Astrocyte (in vitro differentiated cells and primary cell): Measurements from ENCODE around the gene SECISBP2. TPM values are rescaled to one million over a fixed set of nuclear protein-coding genes. Genes with fewer than 3 reads are reported as not detected.
"Not testable (repeated sequence)": the region's sequence is repeated elsewhere in the genome, so short reads cannot be mapped to it uniquely, and the experiment has no call there.

Source experiments
- DNase-seq: peaks from one replicate; pipeline ENCODE4 v3.0.0-alpha.2; 2010; ENCODE audit warnings: low read depth
- FAIRE-seq: peaks from 2 replicates; lab custom pipeline; 2011; peaks lifted over from hg19 to GRCh38; lab: Jason Lieb, UNC
- H2AFZ ChIP-seq: 2 replicates; pipeline ENCODE4 v1.6.0; 2012; ENCODE audit warnings: low read depth, low read length, inconsistent platforms
- H3K27ac ChIP-seq: 2 replicates; pipeline ENCODE4 v1.5.1; 2011; ENCODE audit warnings: low read depth, low read length, inconsistent platforms
- H3K27me3 ChIP-seq: 2 replicates; pipeline ENCODE4 v1.6.0; 2011; ENCODE audit warnings: low read length, inconsistent platforms; ENCODE audit not compliant: insufficient read depth
- H3K36me3 ChIP-seq: 2 replicates; pipeline ENCODE4 v1.5.1; 2011; ENCODE audit warnings: low read length, inconsistent platforms; ENCODE audit not compliant: insufficient read depth
- H3K4me1 ChIP-seq: 2 replicates; pipeline ENCODE4 v1.5.1; 2011; ENCODE audit warnings: low read length, inconsistent platforms; ENCODE audit not compliant: insufficient read depth
- H3K4me2 ChIP-seq: 2 replicates; pipeline ENCODE4 v1.6.0; 2012; ENCODE audit warnings: low read length, inconsistent platforms
- H3K4me3 ChIP-seq: 2 replicates; pipeline ENCODE4 v1.5.1; 2011; ENCODE audit warnings: low read depth, mild to moderate bottlenecking, low read length, inconsistent platforms; ENCODE audit not compliant: insufficient read depth
- H3K79me2 ChIP-seq: 2 replicates; pipeline ENCODE4 v1.6.0; 2012; ENCODE audit warnings: mild to moderate bottlenecking, low read length, inconsistent platforms; ENCODE audit not compliant: insufficient read depth
- H3K9ac ChIP-seq: 2 replicates; pipeline ENCODE4 v1.6.0; 2012; ENCODE audit warnings: mild to moderate bottlenecking, low read length, inconsistent platforms
- H3K9me3 ChIP-seq: 2 replicates; pipeline ENCODE4 v1.5.1; 2012; ENCODE audit warnings: low read depth, mild to moderate bottlenecking, low read length, inconsistent platforms; ENCODE audit not compliant: insufficient read depth
- H4K20me1 ChIP-seq: 2 replicates; pipeline ENCODE4 v1.6.0; 2012; ENCODE audit warnings: low read length, inconsistent platforms; ENCODE audit not compliant: insufficient read depth
- H3K27ac Mint-ChIP-seq: one replicate; pipeline ENCODE4 v1.8.0; 2021; ENCODE audit warnings: mild to moderate bottlenecking, mixed read lengths; ENCODE audit not compliant: unreplicated experiment
- H3K27me3 Mint-ChIP-seq: one replicate; pipeline ENCODE4 v1.8.0; 2021; ENCODE audit warnings: low read depth, mixed read lengths; ENCODE audit not compliant: unreplicated experiment
- H3K36me3 Mint-ChIP-seq: one replicate; pipeline ENCODE4 v1.8.0; 2021; ENCODE audit warnings: low read depth, mixed read lengths; ENCODE audit not compliant: unreplicated experiment
- H3K4me1 Mint-ChIP-seq: one replicate; pipeline ENCODE4 v1.8.0; 2021; ENCODE audit warnings: low read depth, mixed read lengths; ENCODE audit not compliant: unreplicated experiment
- H3K4me3 Mint-ChIP-seq: one replicate; pipeline ENCODE4 v1.8.0; 2021; ENCODE audit warnings: mild to moderate bottlenecking, moderate library complexity, mixed read lengths; ENCODE audit not compliant: unreplicated experiment
- H3K9me3 Mint-ChIP-seq: one replicate; pipeline ENCODE4 v1.8.0; 2021; ENCODE audit warnings: mild to moderate bottlenecking, mixed read lengths; ENCODE audit not compliant: unreplicated experiment
- CTCF ChIP-seq: IDR thresholded peaks from 2 replicates; pipeline ENCODE4 v1.5.1; 2011; ENCODE audit warnings: low read depth, mild to moderate bottlenecking, inconsistent platforms, low read length, moderate library complexity; ENCODE audit not compliant: insufficient read depth
- EZH2 ChIP-seq: IDR thresholded peaks from 2 replicates; pipeline ENCODE4 v1.6.1; 2012; ENCODE audit warnings: mild to moderate bottlenecking, low read length, inconsistent platforms; ENCODE audit not compliant: insufficient read depth
- total RNA-seq: library from RNA; stranded (reverse); gene quantifications from 2 replicates; pipeline ENCODE4 v1.2.1, GENCODE V29; 2021

The SECISBP2 gene
- total RNA-seq, 1 donor from 2014 or later = 19.0 TPM

DNA sequence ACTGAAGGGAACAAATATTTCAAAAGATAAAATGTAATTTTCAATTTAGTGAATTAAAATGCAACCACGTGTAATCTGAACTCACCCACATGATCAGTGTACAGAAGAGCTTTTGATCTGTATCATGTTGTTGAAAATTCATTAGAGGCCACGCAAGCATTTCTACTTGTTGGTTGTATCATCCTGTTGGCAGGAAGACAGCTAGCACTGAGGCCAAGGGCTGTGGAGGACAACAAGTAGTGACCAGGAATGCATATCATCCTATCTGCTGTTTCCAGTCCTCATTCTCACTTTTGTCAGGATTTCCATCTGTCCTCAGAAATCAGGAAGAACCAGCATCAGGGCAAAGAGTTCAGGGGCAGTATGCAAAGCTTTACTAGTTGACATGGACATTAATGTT is 37.2 kb upstream of the SECISBP2 start:
- Histone ChIP-seq H3K9me3 (no peaks in the 10 kb centered on the region), H3K27me3 (no peaks in the 10 kb centered on the region), H3K4me3 (no peak overlapping the region), H3K4me2 (no peak overlapping the region), H4K20me1 (no peaks in the 10 kb centered on the region), H3K9ac (no peak overlapping the region), H3K79me2 (no peaks in the 10 kb centered on the region), H3K4me1 (no peaks in the 10 kb centered on the region), H2AFZ (no peak overlapping the region), H3K36me3 (no peaks in the 10 kb centered on the region), H3K27ac (no peak overlapping the region)
- Mint-ChIP-seq H3K4me1 (peaks cover 3% of the 10 kb centered on the region), H3K4me3 (no peak overlapping the region), H3K9me3 (peaks cover 7% of the 10 kb centered on the region), H3K27ac (no peak overlapping the region), H3K27me3 (peaks cover 3% of the 10 kb centered on the region), H3K36me3 (no peaks in the 10 kb centered on the region)
- no peak for FAIRE-seq
- DNase-seq = no peak
- TF ChIP-seq EZH2 (no peak), CTCF (no peak)

GRCh38 chr9:89282248-89282968 is 35.9 kb upstream of the SECISBP2 start:
- not testable (repeated sequence) for H3K4me1 Mint-ChIP-seq, FAIRE-seq, H3K27me3 ChIP-seq, H3K36me3 ChIP-seq, H3K9ac ChIP-seq, H3K4me1 ChIP-seq, H3K9me3 Mint-ChIP-seq, H4K20me1 ChIP-seq, H3K9me3 ChIP-seq, DNase-seq, H3K27ac Mint-ChIP-seq, H3K36me3 Mint-ChIP-seq, H3K27me3 Mint-ChIP-seq, H3K79me2 ChIP-seq, H3K27ac ChIP-seq, H3K4me3 ChIP-seq, H3K4me3 Mint-ChIP-seq
- peak overlapping the region; percentile 34 for H2AFZ ChIP-seq
- peak overlapping the region; percentile 64 for H3K4me2 ChIP-seq

- Mint-ChIP-seq H3K4me3 (no peak overlapping the region), H3K27ac (no peak overlapping the region), H3K36me3 (no peaks in the 10 kb centered on the region), H3K9me3 (peaks cover 4% of the 10 kb centered on the region), H3K4me1 (peaks cover 3% of the 10 kb centered on the region), H3K27me3 (peaks cover 3% of the 10 kb centered on the region)
- H3K9me3 ChIP-seq = no peaks in the 10 kb centered on the region
- no peaks in the 10 kb centered on the region for H3K4me1 ChIP-seq
- no peak for TF ChIP-seq EZH2
- TF ChIP-seq CTCF = no peak
- no peak overlapping the region for H3K27ac ChIP-seq
- no peaks in the 10 kb centered on the region for H3K79me2 ChIP-seq
- no peak overlapping the region for H3K4me3 ChIP-seq
- H3K4me2 ChIP-seq = no peak overlapping the region
- DNase-seq = no peak
- no peak for FAIRE-seq
- no peaks in the 10 kb centered on the region for H4K20me1 ChIP-seq
- H3K27me3 ChIP-seq = no peaks in the 10 kb centered on the region
- H3K36me3 ChIP-seq = no peaks in the 10 kb centered on the region
- H2AFZ ChIP-seq = no peak overlapping the region
- H3K9ac ChIP-seq = no peak overlapping the region
These were observed 34.2 kb upstream of the SECISBP2 start for GRCh38 chr9:89284076-89284475.
